Endothelial cell of umbilical vein (primary cell): Measurements from ENCODE around the gene ZIC1. TPM values are rescaled to one million over a fixed set of nuclear protein-coding genes. Genes with fewer than 3 reads are reported as not detected.

Source experiments
- BruUV-seq: library from RNA; stranded (reverse); fragments of 400-500 nt; replicated peaks from 2 replicates; lab custom pipeline; 2021; lab: Mats Ljungman, UMichigan
- CTCF ChIA-PET: fragments of 300-600, 350-600 bp; sonication (Branson Sonifier 250); formaldehyde crosslinking; loops from one replicate; lab custom pipeline; 2021; ENCODE audit warnings: antibody characterized with exemption, inconsistent platforms; lab: Charles Lee
- POLR2A ChIA-PET: fragments of 300-600, 350-600 bp; sonication (Branson Sonifier 250); formaldehyde crosslinking; loops from one replicate; lab custom pipeline; 2021; ENCODE audit warnings: antibody characterized with exemption, inconsistent platforms; lab: Charles Lee
- DNase-seq: peaks from one replicate; pipeline ENCODE4 v3.0.0-alpha.2; 2011; ENCODE audit warnings: low read depth, low spot score
- FAIRE-seq: peaks from 2 replicates; lab custom pipeline; 2011; peaks lifted over from hg19 to GRCh38; lab: Jason Lieb, UNC
- H2AFZ ChIP-seq: 2 replicates; pipeline ENCODE4 v1.6.0; 2012; ENCODE audit warnings: low read depth, low read length, control low read depth, inconsistent platforms
- H3K27ac ChIP-seq: 2 replicates; pipeline ENCODE4 v1.5.1; 2011; ENCODE audit warnings: low read depth, mild to moderate bottlenecking, control low read depth, low read length, moderate library complexity; ENCODE audit not compliant: insufficient read depth
- H3K27me3 ChIP-seq, 2 experiments: 2 replicates each; pipeline versions ENCODE4 v1.6.0 to v1.6.1; 2011; ENCODE audit warnings: low read length in 2 of 2, mixed read lengths in 1 of 2; ENCODE audit not compliant: control insufficient read depth in 2 of 2, insufficient read depth in 2 of 2
- H3K36me3 ChIP-seq, 2 experiments: 2 replicates in 1 of 2; 3 replicates in 1 of 2; pipeline ENCODE4 v1.5.1; 2011; ENCODE audit warnings: low read length in 2 of 2, mild to moderate bottlenecking in 1 of 2, moderate library complexity in 1 of 2; ENCODE audit not compliant: control insufficient read depth in 2 of 2, insufficient read depth in 2 of 2; ENCODE audit errors: extremely low read depth in 1 of 2
- H3K4me1 ChIP-seq: 3 replicates; pipeline ENCODE4 v1.5.1; 2011; ENCODE audit warnings: mild to moderate bottlenecking, low read length; ENCODE audit not compliant: control insufficient read depth, insufficient read depth; ENCODE audit errors: extremely low read depth
- H3K4me2 ChIP-seq: 2 replicates; pipeline ENCODE4 v1.6.1; 2011; ENCODE audit warnings: low read length, control low read depth, mixed read lengths; ENCODE audit not compliant: insufficient read depth
- H3K4me3 ChIP-seq, 3 experiments: fragments of 200-600 bp in 1 of 3; sonication (generic), shearing (Covaris generic) in 1 of 3; replicated peaks in 1 of 3; 2 replicates each; pipeline ENCODE4 v1.5.1; 2011 to 2016; ENCODE audit warnings: control low read depth in 3 of 3, low read length in 3 of 3, mild to moderate bottlenecking in 2 of 3, inconsistent platforms in 1 of 3, low read depth in 1 of 3, moderate library complexity in 1 of 3; ENCODE audit not compliant: insufficient read depth in 1 of 3
- H3K79me2 ChIP-seq: 2 replicates; pipeline ENCODE4 v1.6.0; 2012; ENCODE audit warnings: low read length, inconsistent platforms; ENCODE audit not compliant: control insufficient read depth, insufficient read depth
- H3K9ac ChIP-seq: replicated peaks from 2 replicates; pipeline ENCODE3; 2011; ENCODE audit warnings: low read length, control low read depth; ENCODE audit not compliant: insufficient read depth; ENCODE audit errors: extremely low read depth
- H3K9me1 ChIP-seq: replicated peaks from 3 replicates; pipeline ENCODE4 v1.6.0; 2011; ENCODE audit warnings: mild to moderate bottlenecking, low read length; ENCODE audit not compliant: control insufficient read depth, insufficient read depth; ENCODE audit errors: extremely low read depth
- H3K9me3 ChIP-seq: replicated peaks from 2 replicates; pipeline ENCODE4 v1.5.1; 2012; ENCODE audit warnings: low read length, inconsistent platforms; ENCODE audit not compliant: control insufficient read depth, insufficient read depth
- H4K20me1 ChIP-seq: replicated peaks from 2 replicates; pipeline ENCODE3; 2011; ENCODE audit warnings: mild to moderate bottlenecking, low read length; ENCODE audit not compliant: control insufficient read depth, insufficient read depth; ENCODE audit errors: extremely low read depth
- EZH2 ChIP-seq: IDR thresholded peaks from 2 replicates; pipeline ENCODE4 v1.6.1; 2012; ENCODE audit warnings: borderline replicate concordance, low read depth, mild to moderate bottlenecking, moderate library complexity, low read length, inconsistent platforms; ENCODE audit not compliant: severe bottlenecking
- FOS ChIP-seq: IDR thresholded peaks from 2 replicates; pipeline ENCODE4 v1.6.1; 2011; ENCODE audit warnings: mild to moderate bottlenecking, low read length, moderate library complexity, borderline replicate concordance; ENCODE audit not compliant: insufficient read depth
- GATA2 ChIP-seq: IDR thresholded peaks from 2 replicates; pipeline ENCODE4 v1.7.0; 2011; ENCODE audit warnings: low read depth, mild to moderate bottlenecking, moderate library complexity, mixed read lengths, low read length; ENCODE audit not compliant: insufficient read length, insufficient read depth
- JUN ChIP-seq: IDR thresholded peaks from 2 replicates; pipeline ENCODE4 v1.6.1; 2011; ENCODE audit warnings: borderline replicate concordance, low read depth; ENCODE audit not compliant: insufficient read length, insufficient read depth
- MYC ChIP-seq: IDR thresholded peaks from one replicate; pipeline ENCODE4 v1.6.1; 2011; ENCODE audit warnings: mild to moderate bottlenecking, low read depth, low read length
- POLR2A ChIP-seq: IDR thresholded peaks from 2 replicates; pipeline ENCODE4 v1.6.1; 2012; ENCODE audit warnings: low read depth, mild to moderate bottlenecking, control low read depth, low read length
- POLR2AphosphoS5 ChIP-seq: IDR thresholded peaks from 2 replicates; pipeline ENCODE4 v1.6.1; 2012; ENCODE audit warnings: low read depth, mild to moderate bottlenecking, control low read depth, low read length, moderate library complexity; ENCODE audit not compliant: insufficient read depth
- dilution Hi-C: fragments of 300-500 bp; cut with MboI; formaldehyde crosslinking; loops from one replicate; pipeline ENCODE4 v1.15.0; 2019; ENCODE audit warnings: low sequenced_read_pairs; ENCODE audit not compliant: extremely low pct_ligation_motif_present
- intact Hi-C: fragments of 100-400 bp; cut with micrococcal nuclease; formaldehyde crosslinking; loops from one replicate; pipeline ENCODE4 v1.10.0; 2022
- polyA plus RNA-seq, 4 experiments: library from polyadenylated mRNA; depleted of rRNA in 3 of 4; stranded (reverse) in 3 of 4; unstranded in 1 of 4; fragments of >200 nt; gene quantifications; 2 replicates each; pipeline versions ENCODE4 v1.2.1 to v1.2.3, GENCODE V29; 2011 to 2012; ENCODE audit warnings: missing spikeins in 1 of 4
- total RNA-seq: library from RNA; stranded (reverse); gene quantifications from 2 replicates; pipeline ENCODE4 v1.2.3, GENCODE V29; 2021
- TF ChIP-seq, protein P1 (sequence below), 2 donors: IDR thresholded peaks; 1 replicate in 1 of 2; 2 replicates in 1 of 2; pipeline ENCODE4 v1.5.1; 2011; ENCODE audit warnings: low read length in 2 of 2, mild to moderate bottlenecking in 2 of 2, moderate library complexity in 2 of 2, control low read depth in 1 of 2, inconsistent platforms in 1 of 2, low read depth in 1 of 2; ENCODE audit not compliant: insufficient read depth in 1 of 2; ENCODE audit errors: extremely low read depth in 1 of 2
- TF ChIP-seq, protein P2 (sequence below): IDR thresholded peaks from 2 replicates; pipeline ENCODE4 v1.6.1; 2011; ENCODE audit not compliant: insufficient read depth, insufficient read length

The ZIC1 gene
- total and polyA plus RNA-seq, 2 donors (not counting 3 experiments of a cell fraction or from before 2014, with no cell fraction given): not detected

DNA sequence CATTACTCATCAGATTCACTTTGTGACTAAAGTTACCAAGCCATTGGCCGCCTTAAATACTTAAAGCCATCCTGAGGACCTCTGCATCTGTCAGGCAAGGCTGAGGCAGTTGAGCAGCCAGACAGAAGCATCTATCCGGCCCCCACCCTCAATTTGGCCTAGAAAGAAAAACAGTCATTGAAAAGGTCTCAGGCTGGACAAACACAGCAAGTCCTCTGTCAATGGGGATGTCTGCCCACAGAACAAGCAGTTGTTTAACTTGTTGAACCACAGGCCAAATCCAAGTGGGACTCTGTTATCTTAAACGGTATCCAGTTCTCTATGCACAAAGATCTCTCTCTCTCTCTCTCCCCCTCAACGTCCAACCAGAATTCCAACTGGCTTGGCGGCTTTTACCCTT lies 5.7 kb upstream of the ZIC1 start:
- Histone ChIP-seq H2AFZ (no peak overlapping the region), H3K4me2 (no peak overlapping the region), H3K9me1 (no peaks in the 10 kb centered on the region), H3K4me3 (no peak overlapping the region), H3K4me1 (no peaks in the 10 kb centered on the region), H3K9ac (no peak overlapping the region), H3K27ac (no peak overlapping the region), H4K20me1 (no peaks in the 10 kb centered on the region), H3K79me2 (no peaks in the 10 kb centered on the region), H3K27me3 (peaks cover 84 to 96% of the 10 kb centered on the region in 2 experiments), H3K36me3 (no peaks in the 10 kb centered on the region), H3K9me3 (no peaks in the 10 kb centered on the region)
- TF ChIP-seq POLR2A: no peak
- TF ChIP-seq, protein P1, sequence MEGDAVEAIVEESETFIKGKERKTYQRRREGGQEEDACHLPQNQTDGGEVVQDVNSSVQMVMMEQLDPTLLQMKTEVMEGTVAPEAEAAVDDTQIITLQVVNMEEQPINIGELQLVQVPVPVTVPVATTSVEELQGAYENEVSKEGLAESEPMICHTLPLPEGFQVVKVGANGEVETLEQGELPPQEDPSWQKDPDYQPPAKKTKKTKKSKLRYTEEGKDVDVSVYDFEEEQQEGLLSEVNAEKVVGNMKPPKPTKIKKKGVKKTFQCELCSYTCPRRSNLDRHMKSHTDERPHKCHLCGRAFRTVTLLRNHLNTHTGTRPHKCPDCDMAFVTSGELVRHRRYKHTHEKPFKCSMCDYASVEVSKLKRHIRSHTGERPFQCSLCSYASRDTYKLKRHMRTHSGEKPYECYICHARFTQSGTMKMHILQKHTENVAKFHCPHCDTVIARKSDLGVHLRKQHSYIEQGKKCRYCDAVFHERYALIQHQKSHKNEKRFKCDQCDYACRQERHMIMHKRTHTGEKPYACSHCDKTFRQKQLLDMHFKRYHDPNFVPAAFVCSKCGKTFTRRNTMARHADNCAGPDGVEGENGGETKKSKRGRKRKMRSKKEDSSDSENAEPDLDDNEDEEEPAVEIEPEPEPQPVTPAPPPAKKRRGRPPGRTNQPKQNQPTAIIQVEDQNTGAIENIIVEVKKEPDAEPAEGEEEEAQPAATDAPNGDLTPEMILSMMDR (IDR thresholded peaks at IDR 0.05; ENCODE audit: extremely low read depth in 1 of 2, insufficient read depth in 1 of 2, low read depth in 1 of 2, low read length in 2 of 2): no peak
- no peak for TF ChIP-seq MYC
- TF ChIP-seq EZH2: no peak
- TF ChIP-seq, protein P2, sequence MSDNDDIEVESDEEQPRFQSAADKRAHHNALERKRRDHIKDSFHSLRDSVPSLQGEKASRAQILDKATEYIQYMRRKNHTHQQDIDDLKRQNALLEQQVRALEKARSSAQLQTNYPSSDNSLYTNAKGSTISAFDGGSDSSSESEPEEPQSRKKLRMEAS: no peak
- no peak for TF ChIP-seq JUN
- no peak for TF ChIP-seq FOS
- no peak for TF ChIP-seq POLR2AphosphoS5
- TF ChIP-seq GATA2: no peak
- dilution Hi-C loops (no loop called here), intact Hi-C loops (no loop called here)
- no peak for FAIRE-seq
- BruUV-seq: no TSS peak
- CTCF ChIA-PET: no interaction called here
- POLR2A ChIA-PET: no interaction called here
- DNase-seq: no peak
